ENCODE data around the gene KIAA1217.

KIAA1217 gene

DNA sequence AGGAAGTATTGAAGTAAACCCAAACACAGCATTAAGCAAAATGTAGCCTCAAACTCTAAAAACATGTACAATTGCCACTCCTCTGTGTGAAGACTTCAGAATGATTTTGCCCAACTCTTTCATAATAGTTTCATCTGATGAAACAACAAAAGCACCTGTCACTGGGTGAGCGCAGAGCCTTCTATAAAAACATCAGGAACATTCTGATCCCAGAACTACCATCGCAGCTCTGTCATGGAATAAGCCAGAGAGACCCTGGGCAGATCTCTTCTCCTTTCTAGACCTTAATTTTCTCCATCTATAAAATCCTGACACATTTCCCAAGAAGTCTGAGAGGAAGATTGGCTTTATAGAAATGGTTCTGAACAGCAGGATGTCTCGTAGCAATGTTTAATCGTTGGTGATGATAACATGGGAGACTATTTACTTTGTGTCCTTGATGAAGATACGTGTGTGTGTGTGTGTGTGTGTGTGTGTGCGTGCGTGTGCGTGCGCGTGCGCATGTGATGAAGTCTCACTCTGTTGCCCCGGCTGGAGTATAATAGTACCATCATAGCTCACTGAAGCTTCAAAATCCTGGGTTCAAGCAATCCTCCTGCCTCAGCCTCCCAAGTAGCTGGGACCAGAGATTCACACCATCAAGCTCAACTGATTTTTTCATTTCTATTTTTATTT lies 198.0 kb downstream of the KIAA1217 start:
- Histone ChIP-seq H3K9me2 (ENCODE audit: low read depth, low read length) (no peaks in the 10 kb centered on the region), H3K36me3 (ENCODE audit: insufficient read depth, low read length) (no peaks in the 10 kb centered on the region), H2AFZ (ENCODE audit: low read length) (no peak overlapping the region), H3K27me3 (ENCODE audit: insufficient read depth, low read length) (no peaks in the 10 kb centered on the region), H3K9me3 (ENCODE audit: low read length) (no peaks in the 10 kb centered on the region), H3K79me2 (ENCODE audit: insufficient read depth, low read length) (no peaks in the 10 kb centered on the region), H3K4me2 (ENCODE audit: low read length) (no peak overlapping the region), H3K4me3 (ENCODE audit: low read depth, low read length, poor library complexity, severe bottlenecking) (no peak overlapping the region), H3K4me1 (ENCODE audit: insufficient read depth, low read length, severe bottlenecking) (no peaks in the 10 kb centered on the region), H3K9ac (ENCODE audit: low read length) (no peak overlapping the region), H3K27ac (ENCODE audit: low read depth, low read length, poor library complexity, severe bottlenecking) (no peak overlapping the region), H3F3A (ENCODE audit: insufficient read depth, low read length) (no peaks in the 10 kb centered on the region), H4K20me1 (ENCODE audit: insufficient read depth, low read length) (no peaks in the 10 kb centered on the region)
- TF ChIP-seq, protein P1, sequence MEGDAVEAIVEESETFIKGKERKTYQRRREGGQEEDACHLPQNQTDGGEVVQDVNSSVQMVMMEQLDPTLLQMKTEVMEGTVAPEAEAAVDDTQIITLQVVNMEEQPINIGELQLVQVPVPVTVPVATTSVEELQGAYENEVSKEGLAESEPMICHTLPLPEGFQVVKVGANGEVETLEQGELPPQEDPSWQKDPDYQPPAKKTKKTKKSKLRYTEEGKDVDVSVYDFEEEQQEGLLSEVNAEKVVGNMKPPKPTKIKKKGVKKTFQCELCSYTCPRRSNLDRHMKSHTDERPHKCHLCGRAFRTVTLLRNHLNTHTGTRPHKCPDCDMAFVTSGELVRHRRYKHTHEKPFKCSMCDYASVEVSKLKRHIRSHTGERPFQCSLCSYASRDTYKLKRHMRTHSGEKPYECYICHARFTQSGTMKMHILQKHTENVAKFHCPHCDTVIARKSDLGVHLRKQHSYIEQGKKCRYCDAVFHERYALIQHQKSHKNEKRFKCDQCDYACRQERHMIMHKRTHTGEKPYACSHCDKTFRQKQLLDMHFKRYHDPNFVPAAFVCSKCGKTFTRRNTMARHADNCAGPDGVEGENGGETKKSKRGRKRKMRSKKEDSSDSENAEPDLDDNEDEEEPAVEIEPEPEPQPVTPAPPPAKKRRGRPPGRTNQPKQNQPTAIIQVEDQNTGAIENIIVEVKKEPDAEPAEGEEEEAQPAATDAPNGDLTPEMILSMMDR (IDR thresholded peaks at IDR 0.05; ENCODE audit: low read length) = no peak
- no peak for TF ChIP-seq EZH2 (IDR thresholded peaks at IDR 0.05; ENCODE audit: borderline replicate concordance, low read length)

DNA sequence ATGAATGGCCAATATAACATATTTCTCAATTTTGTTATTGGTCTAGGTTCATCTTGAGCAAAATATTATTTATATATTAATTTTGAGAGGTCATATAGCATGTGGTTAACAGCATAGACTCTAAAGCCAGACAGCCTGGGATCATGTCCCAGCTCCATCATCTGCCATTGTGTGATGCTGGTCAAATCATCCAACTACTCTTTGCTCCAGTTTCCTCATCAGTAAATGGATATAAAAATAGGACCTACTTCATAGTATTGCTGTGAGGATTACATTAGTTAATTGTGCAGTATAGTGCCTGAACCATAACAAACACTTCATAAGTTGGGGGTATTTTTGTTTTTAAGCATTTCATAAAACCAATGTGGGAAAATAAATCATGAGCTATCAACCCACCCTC lies 199.0 kb downstream of the KIAA1217 start:
- Histone ChIP-seq H3K27me3 (ENCODE audit: insufficient read depth, low read length) (no peaks in the 10 kb centered on the region), H3K79me2 (ENCODE audit: insufficient read depth, low read length) (no peaks in the 10 kb centered on the region), H3K36me3 (ENCODE audit: insufficient read depth, low read length) (no peaks in the 10 kb centered on the region), H3K9me2 (ENCODE audit: low read depth, low read length) (no peaks in the 10 kb centered on the region), H2AFZ (ENCODE audit: low read length) (no peak overlapping the region), H3K9ac (ENCODE audit: low read length) (no peak overlapping the region), H3K4me1 (ENCODE audit: insufficient read depth, low read length, severe bottlenecking) (no peaks in the 10 kb centered on the region), H3K4me2 (ENCODE audit: low read length) (no peak overlapping the region), H4K20me1 (ENCODE audit: insufficient read depth, low read length) (no peaks in the 10 kb centered on the region), H3K27ac (ENCODE audit: low read depth, low read length, poor library complexity, severe bottlenecking) (no peak overlapping the region), H3K9me3 (ENCODE audit: low read length) (no peaks in the 10 kb centered on the region), H3F3A (ENCODE audit: insufficient read depth, low read length) (no peaks in the 10 kb centered on the region), H3K4me3 (ENCODE audit: low read depth, low read length, poor library complexity, severe bottlenecking) (no peak overlapping the region)
- TF ChIP-seq EZH2 (IDR thresholded peaks at IDR 0.05; ENCODE audit: borderline replicate concordance, low read length) = no peak
- TF ChIP-seq, protein P1 (IDR thresholded peaks at IDR 0.05; ENCODE audit: low read length) = no peak

DNA sequence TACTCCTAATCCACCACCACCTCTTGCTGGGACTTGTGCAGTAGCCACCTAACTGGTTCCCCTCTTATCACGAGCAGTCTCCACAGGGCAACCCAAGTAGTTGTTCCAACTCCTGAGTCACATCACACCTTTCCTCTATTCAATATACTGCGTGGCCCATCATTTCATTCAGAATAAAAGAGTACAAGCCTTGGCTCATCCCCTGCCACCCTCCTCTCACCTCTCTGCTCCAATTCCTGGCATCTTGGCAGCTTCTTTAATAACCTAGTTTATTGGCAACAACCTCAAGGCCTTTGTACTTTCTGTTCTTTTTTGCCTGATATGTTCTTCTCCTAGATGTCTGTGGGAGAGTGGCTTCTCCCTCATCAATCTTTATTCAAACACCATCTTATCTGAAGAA lies 199.4 kb downstream of the KIAA1217 start:
- Histone ChIP-seq H2AFZ (ENCODE audit: low read length) (no peak overlapping the region), H3K4me3 (ENCODE audit: low read depth, low read length, poor library complexity, severe bottlenecking) (no peak overlapping the region), H3K27me3 (ENCODE audit: insufficient read depth, low read length) (no peaks in the 10 kb centered on the region), H3K79me2 (ENCODE audit: insufficient read depth, low read length) (no peaks in the 10 kb centered on the region), H4K20me1 (ENCODE audit: insufficient read depth, low read length) (no peaks in the 10 kb centered on the region), H3K9me3 (ENCODE audit: low read length) (no peaks in the 10 kb centered on the region), H3K4me2 (ENCODE audit: low read length) (no peak overlapping the region), H3K4me1 (ENCODE audit: insufficient read depth, low read length, severe bottlenecking) (no peaks in the 10 kb centered on the region), H3K36me3 (ENCODE audit: insufficient read depth, low read length) (no peaks in the 10 kb centered on the region), H3K9me2 (ENCODE audit: low read depth, low read length) (no peaks in the 10 kb centered on the region), H3K9ac (ENCODE audit: low read length) (no peak overlapping the region), H3K27ac (ENCODE audit: low read depth, low read length, poor library complexity, severe bottlenecking) (no peak overlapping the region), H3F3A (ENCODE audit: insufficient read depth, low read length) (no peaks in the 10 kb centered on the region)
- TF ChIP-seq EZH2 (IDR thresholded peaks at IDR 0.05; ENCODE audit: borderline replicate concordance, low read length) = no peak
- TF ChIP-seq, protein P1 (IDR thresholded peaks at IDR 0.05; ENCODE audit: low read length) = no peak
